A375 (cell line): Measurements from ENCODE around the gene EVC. TPM values are rescaled to one million over a fixed set of nuclear protein-coding genes. Genes with fewer than 3 reads are reported as not detected.

Experiments used
- total RNA-seq: library from RNA; depleted of rRNA; stranded (reverse); fragments of >200 nt; shearing (Covaris generic); gene quantifications from 2 replicates; pipeline ENCODE4 v1.2.3, GENCODE V29; 2014; rRNA removed

The EVC gene
- total RNA-seq: 20.7 and 22.7 TPM in 2 replicates

GRCh38 chr4:5710961-5711478 is at the start of gene EVC:
Gene EVC (plus strand): TSS chr4:5711201. CDS start chr4:5711381, 180 bp downstream.

GRCh38 chr4:5708449-5709206 is 2.4 kb upstream of the EVC start, which contains the start of gene EVC2:
Gene EVC2 (minus strand): TSS chr4:5708559. CDS start chr4:5708513, 46 bp downstream.

Other genes with a start within 250 kb of the EVC start
- gene EVC2, start 2.6 kb upstream of the EVC start, total RNA-seq: 0.08 TPM in 1 of 2 replicates, not detected in the other
- 1.4 and 1.9 TPM in 2 replicates for gene CRMP1, start 181.9 kb downstream of the EVC start, total RNA-seq